Stimulated activated CD8-positive, alpha-beta memory T cell treated with anti-CD3 and anti-CD28 coated beads, Interleukin-7, amount 100 ng/mL, for 1 hour (primary cell): ENCODE results near the gene GNG14.
"Not testable (repeated sequence)": the region's sequence is repeated elsewhere in the genome, so short reads cannot be mapped to it uniquely, and the experiment has no call there.

Experiments used
- DNase-seq, 2 donors: peaks; one replicate each; pipeline ENCODE4 v3.0.0-alpha.2; 2020; ENCODE audit warnings: low read depth in 2 of 2

GNG14 gene

GRCh38 chr19:12687496-12688196, at the start of gene GNG14:
GNG14 (plus strand) TSS chr19:12687998; CDS start chr19:12688049, 51 bp downstream.
- DNase-seq = no peak

- DNase-seq = no peak
These were observed 49.1 kb upstream of the GNG14 start for GRCh38 chr19:12638611-12639182.

GRCh38 chr19:12639901-12640613, 47.7 kb upstream of the GNG14 start:
- peak; percentile 66 to 71 for DNase-seq

- DNase-seq = no peak
These were observed 46.3 kb upstream of the GNG14 start for GRCh38 chr19:12641456-12641855.

- no peak for DNase-seq
These were observed 45.3 kb upstream of the GNG14 start for GRCh38 chr19:12642506-12642905.

- DNase-seq = not testable (repeated sequence)
These were observed 44.1 kb upstream of the GNG14 start for GRCh38 chr19:12643716-12644115.

- no peak for DNase-seq
These were observed 41.2 kb upstream of the GNG14 start for GRCh38 chr19:12646551-12646950.

- DNase-seq = no peak
These were observed 40.8 kb upstream of the GNG14 start for GRCh38 chr19:12647047-12647446.

- no peak for DNase-seq
These were observed 40.2 kb upstream of the GNG14 start for GRCh38 chr19:12647490-12648071.

GRCh38 chr19:12648088-12648487, 39.7 kb upstream of the GNG14 start:
- DNase-seq = no peak

- no peak for DNase-seq
These were observed 37.9 kb upstream of the GNG14 start for GRCh38 chr19:12649941-12650340.

GRCh38 chr19:12652219-12652618, 35.6 kb upstream of the GNG14 start:
- no peak for DNase-seq

GRCh38 chr19:12655546-12655945, 32.3 kb upstream of the GNG14 start:
- no peak for DNase-seq

- no peak for DNase-seq
These were observed 30.8 kb upstream of the GNG14 start for GRCh38 chr19:12656899-12657571.

- no peak for DNase-seq
These were observed 29.8 kb upstream of the GNG14 start for GRCh38 chr19:12657966-12658365.

- DNase-seq = no peak
These were observed 26.8 kb upstream of the GNG14 start for GRCh38 chr19:12660980-12661379.

- DNase-seq = no peak
These were observed 23.2 kb upstream of the GNG14 start for GRCh38 chr19:12664406-12665280.

- DNase-seq = no peak
These were observed 22.6 kb upstream of the GNG14 start for GRCh38 chr19:12665281-12665573.

- no peak for DNase-seq
These were observed 22.0 kb upstream of the GNG14 start for GRCh38 chr19:12665671-12666264.

- peak; percentile 48 to 54 for DNase-seq
These were observed 21.3 kb upstream of the GNG14 start, which contains the start of the genes MAN2B1 and WDR83 for GRCh38 chr19:12666265-12667048. MAN2B1 (minus strand) TSS chr19:12666742; CDS start chr19:12666701, 41 bp downstream. WDR83 (plus strand) TSS chr19:12666807; CDS start chr19:12669791, 2,984 bp downstream.
